Mesendoderm (in vitro differentiated cells): Measurements from ENCODE around the gene SMIM44.
A peak's percentile ranks its signal among the peaks of the same experiment; 100 is the strongest.

ENCODE experiments used
- DNase-seq: peaks from one replicate; pipeline ENCODE4 v3.0.0; 2013
- H2AK5ac ChIP-seq: 2 replicates; pipeline ENCODE4 v1.6.1; 2013; ENCODE audit warnings: low read length, inconsistent platforms
- H2BK120ac ChIP-seq: 2 replicates; pipeline ENCODE4 v1.6.1; 2013; ENCODE audit warnings: low read depth, mild to moderate bottlenecking, low read length, moderate library complexity, mixed read lengths
- H2BK15ac ChIP-seq: replicated peaks from 2 replicates; pipeline ENCODE4 v1.6.1; 2013; ENCODE audit warnings: low read depth, mild to moderate bottlenecking, moderate library complexity
- H2BK5ac ChIP-seq: 2 replicates; pipeline ENCODE4 v1.6.1; 2013; ENCODE audit warnings: low read length, inconsistent platforms
- H3K18ac ChIP-seq: 2 replicates; pipeline ENCODE4 v1.6.1; 2013; ENCODE audit warnings: mild to moderate bottlenecking, low read length, mixed read lengths
- H3K23ac ChIP-seq: one replicate; pipeline ENCODE4 v1.6.1; 2013; ENCODE audit warnings: low read length
- H3K27ac ChIP-seq: 2 replicates; pipeline ENCODE4 v1.5.1; 2013; ENCODE audit warnings: low read depth, mild to moderate bottlenecking, inconsistent platforms, low read length, moderate library complexity
- H3K27me3 ChIP-seq: 2 replicates; pipeline ENCODE4 v1.6.1; 2013; ENCODE audit warnings: low read length, control low read depth, mild to moderate bottlenecking, inconsistent platforms; ENCODE audit not compliant: insufficient read depth, poor library complexity
- H3K36me3 ChIP-seq: 2 replicates; pipeline ENCODE4 v1.6.1; 2013; ENCODE audit warnings: low read length, inconsistent platforms; ENCODE audit not compliant: control insufficient read depth, insufficient read depth
- H3K4ac ChIP-seq: one replicate; pipeline ENCODE4 v1.6.1; 2013; ENCODE audit warnings: low read depth, mild to moderate bottlenecking, low read length, moderate library complexity
- H3K4me1 ChIP-seq: 2 replicates; pipeline ENCODE4 v1.6.1; 2013; ENCODE audit warnings: low read depth, low read length, inconsistent platforms; ENCODE audit not compliant: control insufficient read depth
- H3K4me2 ChIP-seq: 2 replicates; pipeline ENCODE4 v1.6.1; 2013; ENCODE audit warnings: low read length
- H3K4me3 ChIP-seq: 2 replicates; pipeline ENCODE4 v1.5.1; 2013; ENCODE audit warnings: mild to moderate bottlenecking, low read length
- H3K56ac ChIP-seq: one replicate; pipeline ENCODE4 v1.6.1; 2013; ENCODE audit warnings: low read length
- H3K79me1 ChIP-seq: 2 replicates; pipeline ENCODE4 v1.6.1; 2013; ENCODE audit warnings: low read length, inconsistent platforms
- H3K79me2 ChIP-seq: 2 replicates; pipeline ENCODE4 v1.6.1; 2013; ENCODE audit warnings: mild to moderate bottlenecking, low read length; ENCODE audit not compliant: control insufficient read depth, insufficient read depth
- H3K9ac ChIP-seq: 2 replicates; pipeline ENCODE4 v1.6.1; 2013; ENCODE audit warnings: low read length, inconsistent platforms
- H4K5ac ChIP-seq: one replicate; pipeline ENCODE4 v1.6.1; 2013; ENCODE audit warnings: low read length
- H4K8ac ChIP-seq: one replicate; pipeline ENCODE4 v1.6.1; 2013; ENCODE audit warnings: low read depth, mild to moderate bottlenecking, control low read depth, low read length, moderate library complexity
- WGBS: extraction: QIAGEN DNeasy Blood & Tissue Kit; methylation state at CpG from one replicate; pipeline ENCODE4 v1.1.7; 2013; ENCODE audit warnings: low lambda C conversion rate, missing lambda C conversion rate; ENCODE audit not compliant: insufficient coverage; ENCODE audit errors: extremely low coverage; 5-methylcytosine and 5-hydroxymethylcytosine counted together

The SMIM44 gene

DNA sequence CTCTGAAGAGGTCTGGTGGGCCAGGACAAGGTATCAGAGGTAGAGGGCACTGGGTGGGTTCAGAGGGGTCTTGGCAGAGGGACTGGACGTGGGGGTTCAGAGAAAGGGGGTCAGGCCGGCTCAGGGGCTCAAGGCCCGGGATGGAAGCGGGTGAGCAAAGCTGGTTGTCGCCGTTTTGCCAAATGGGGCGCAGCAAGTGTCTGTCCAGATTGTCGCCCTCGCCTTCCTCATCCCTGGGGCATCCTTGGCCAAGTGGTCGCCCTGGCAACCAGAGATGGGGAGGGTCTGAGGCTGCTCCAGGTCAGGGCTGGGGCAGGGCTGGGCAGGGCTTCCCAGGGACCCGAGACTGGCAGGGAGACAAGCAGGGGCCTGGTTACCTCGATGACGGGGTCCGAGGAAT lies 10.4 kb upstream of the SMIM44 start:
- no peaks in the 10 kb centered on the region for H3K27me3 ChIP-seq
- H3K23ac ChIP-seq, result no peak overlapping the region
- no CpG with 5 or more reads among the region's 14 CpGs for WGBS
- H3K4me3 ChIP-seq, result no peak overlapping the region
- H3K36me3 ChIP-seq, result peaks cover 5% of the 10 kb centered on the region
- no peak overlapping the region for H3K56ac ChIP-seq
- no peak overlapping the region for H2AK5ac ChIP-seq
- no peak overlapping the region for H4K5ac ChIP-seq
- H3K79me1 ChIP-seq, result peaks cover 6% of the 10 kb centered on the region
- no peak overlapping the region for H3K9ac ChIP-seq
- H3K18ac ChIP-seq, result no peak overlapping the region
- H2BK120ac ChIP-seq, result no peak overlapping the region
- H3K79me2 ChIP-seq, result peaks cover 5% of the 10 kb centered on the region
- H3K4me2 ChIP-seq, result no peak overlapping the region
- no peak overlapping the region for H2BK5ac ChIP-seq
- H2BK15ac ChIP-seq, result no peak overlapping the region
- no peak overlapping the region for H3K4ac ChIP-seq
- no peak for DNase-seq
- no peak overlapping the region for H4K8ac ChIP-seq
- no peak overlapping the region for H3K27ac ChIP-seq
- no peaks in the 10 kb centered on the region for H3K4me1 ChIP-seq

DNA sequence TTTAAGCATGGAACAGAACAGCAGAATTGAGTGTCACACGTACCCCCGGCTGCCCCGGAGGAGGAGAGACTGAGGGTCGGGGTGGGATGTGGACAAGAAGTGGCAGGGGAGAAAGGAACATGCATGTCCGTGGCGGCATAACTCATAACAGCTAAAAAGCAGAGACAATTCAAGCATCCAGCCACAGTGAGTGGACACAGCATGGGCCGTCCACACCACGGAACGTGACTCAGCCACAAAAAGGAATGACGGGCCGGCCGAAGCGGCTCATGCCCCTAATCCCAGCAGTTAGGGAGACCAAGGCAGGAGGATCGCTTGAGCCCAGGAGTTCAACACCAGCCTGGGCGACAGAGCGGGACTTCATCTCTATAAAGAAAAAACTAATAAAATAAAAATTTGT lies 9.7 kb upstream of the SMIM44 start:
- Histone ChIP-seq H3K79me2 (peaks cover 4% of the 10 kb centered on the region), H3K4me2 (no peak overlapping the region), H3K4me1 (no peaks in the 10 kb centered on the region), H3K79me1 (peaks cover 5% of the 10 kb centered on the region), H2BK15ac (no peak overlapping the region), H3K23ac (no peak overlapping the region), H3K27me3 (no peaks in the 10 kb centered on the region), H4K8ac (no peak overlapping the region), H3K9ac (no peak overlapping the region), H3K4me3 (no peak overlapping the region), H4K5ac (no peak overlapping the region), H3K18ac (no peak overlapping the region), H2BK5ac (no peak overlapping the region), H2AK5ac (no peak overlapping the region), H2BK120ac (no peak overlapping the region), H3K56ac (no peak overlapping the region), H3K36me3 (peaks cover 5% of the 10 kb centered on the region), H3K4ac (no peak overlapping the region), H3K27ac (no peak overlapping the region)
- WGBS, result no CpG with 5 or more reads among the region's 16 CpGs
- DNase-seq, result no peak

DNA sequence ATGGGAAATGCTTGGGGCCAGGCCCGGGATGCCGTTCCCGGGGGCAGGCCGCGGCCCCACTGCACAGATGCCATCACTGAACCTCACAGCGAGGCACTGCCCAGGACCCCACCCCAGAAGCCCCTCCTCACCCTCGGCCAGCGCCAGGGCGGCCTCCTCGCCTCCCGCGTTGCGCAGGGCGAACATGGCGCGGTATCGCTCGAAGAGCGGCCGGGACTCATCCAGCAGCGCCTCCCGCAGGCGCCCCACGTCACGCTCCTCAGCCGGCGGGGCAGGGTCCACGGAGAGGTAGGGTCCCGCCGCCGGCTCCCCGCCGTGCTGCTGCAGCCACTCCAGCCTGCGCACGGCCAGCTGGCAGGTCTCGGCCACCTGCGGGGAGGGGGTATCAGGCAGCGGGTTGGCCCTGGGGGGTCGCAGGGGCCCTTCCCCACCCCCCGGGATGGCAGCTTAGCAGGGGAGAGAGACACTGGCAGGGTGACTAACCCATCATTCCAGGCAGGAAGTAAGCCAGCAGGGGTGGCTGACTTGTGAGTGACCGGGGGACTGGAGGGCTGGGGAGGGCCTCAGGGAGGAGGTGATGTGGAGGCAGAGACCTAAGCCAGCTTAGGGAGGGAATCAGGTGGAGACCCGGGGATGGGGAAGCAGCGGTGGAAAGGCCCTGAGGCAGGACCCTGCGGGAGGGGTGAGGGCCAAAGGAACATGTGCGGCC lies 9.0 kb upstream of the SMIM44 start:
- Histone ChIP-seq H4K8ac (no peak overlapping the region), H3K27ac (no peak overlapping the region), H3K79me2 (peaks cover 2% of the 10 kb centered on the region), H3K56ac (no peak overlapping the region), H2BK5ac (no peak overlapping the region), H3K27me3 (no peaks in the 10 kb centered on the region), H3K4me1 (no peaks in the 10 kb centered on the region), H2AK5ac (no peak overlapping the region), H3K18ac (no peak overlapping the region), H3K9ac (no peak overlapping the region), H3K23ac (no peak overlapping the region), H3K4ac (no peak overlapping the region), H3K79me1 (peaks cover 2% of the 10 kb centered on the region), H2BK15ac (no peak overlapping the region), H2BK120ac (no peak overlapping the region), H3K4me2 (no peak overlapping the region), H3K4me3 (no peak overlapping the region), H3K36me3 (peaks cover 5% of the 10 kb centered on the region), H4K5ac (no peak overlapping the region)
- no CpG with 5 or more reads among the region's 45 CpGs for whole genome bisulfite sequencing
- DNase-seq, result no peak

DNA sequence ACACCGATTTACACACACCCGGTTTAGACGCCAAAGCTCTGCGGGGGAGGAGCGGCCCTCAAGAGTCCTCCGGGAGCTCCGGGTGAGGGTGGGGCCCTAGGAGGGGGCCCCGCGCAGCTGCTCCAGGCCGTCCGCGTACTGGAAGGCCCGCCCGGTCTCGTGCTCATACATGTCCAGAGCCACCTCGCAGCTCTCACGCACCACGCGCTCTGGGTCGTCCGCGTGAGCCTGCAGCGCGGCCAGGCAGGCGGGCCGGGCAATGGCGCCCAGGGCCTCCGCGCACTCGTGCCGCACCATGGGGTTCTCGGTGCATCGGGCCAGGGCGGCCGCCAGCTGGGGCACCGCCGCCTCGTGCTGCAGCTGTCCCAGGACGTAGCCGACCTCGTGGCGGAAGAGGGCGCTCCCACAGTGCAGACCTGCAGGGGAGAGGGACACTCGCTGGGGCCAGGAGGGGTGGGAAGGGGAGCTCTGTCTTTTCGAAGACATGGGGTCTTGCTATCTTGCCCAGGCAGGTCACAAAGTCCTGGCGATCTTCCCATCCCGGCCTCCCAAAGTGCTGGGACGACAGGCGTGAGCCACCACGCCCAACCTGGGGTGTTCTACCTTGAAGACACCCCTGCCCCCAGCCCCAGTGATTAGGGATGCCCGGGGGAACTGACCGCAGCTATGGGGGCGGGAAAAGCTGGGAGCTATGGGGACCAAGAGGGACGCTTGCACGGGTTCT lies 8.3 kb upstream of the SMIM44 start:
- DNase-seq, result no peak
- H3K27me3 ChIP-seq, result no peaks in the 10 kb centered on the region
- no peak overlapping the region for H2BK120ac ChIP-seq
- H3K36me3 ChIP-seq, result peaks cover 5% of the 10 kb centered on the region
- H3K4ac ChIP-seq, result no peak overlapping the region
- no peaks in the 10 kb centered on the region for H3K79me1 ChIP-seq
- no peaks in the 10 kb centered on the region for H3K79me2 ChIP-seq
- H4K5ac ChIP-seq, result no peak overlapping the region
- H2BK5ac ChIP-seq, result no peak overlapping the region
- no peak overlapping the region for H2BK15ac ChIP-seq
- no peak overlapping the region for H4K8ac ChIP-seq
- H3K9ac ChIP-seq, result no peak overlapping the region
- no peak overlapping the region for H3K27ac ChIP-seq
- H3K23ac ChIP-seq, result no peak overlapping the region
- no peak overlapping the region for H3K18ac ChIP-seq
- H3K4me2 ChIP-seq, result no peak overlapping the region
- WGBS, result no CpG with 5 or more reads among the region's 55 CpGs
- no peak overlapping the region for H3K56ac ChIP-seq
- H3K4me3 ChIP-seq, result no peak overlapping the region
- no peaks in the 10 kb centered on the region for H3K4me1 ChIP-seq
- H2AK5ac ChIP-seq, result no peak overlapping the region

DNA sequence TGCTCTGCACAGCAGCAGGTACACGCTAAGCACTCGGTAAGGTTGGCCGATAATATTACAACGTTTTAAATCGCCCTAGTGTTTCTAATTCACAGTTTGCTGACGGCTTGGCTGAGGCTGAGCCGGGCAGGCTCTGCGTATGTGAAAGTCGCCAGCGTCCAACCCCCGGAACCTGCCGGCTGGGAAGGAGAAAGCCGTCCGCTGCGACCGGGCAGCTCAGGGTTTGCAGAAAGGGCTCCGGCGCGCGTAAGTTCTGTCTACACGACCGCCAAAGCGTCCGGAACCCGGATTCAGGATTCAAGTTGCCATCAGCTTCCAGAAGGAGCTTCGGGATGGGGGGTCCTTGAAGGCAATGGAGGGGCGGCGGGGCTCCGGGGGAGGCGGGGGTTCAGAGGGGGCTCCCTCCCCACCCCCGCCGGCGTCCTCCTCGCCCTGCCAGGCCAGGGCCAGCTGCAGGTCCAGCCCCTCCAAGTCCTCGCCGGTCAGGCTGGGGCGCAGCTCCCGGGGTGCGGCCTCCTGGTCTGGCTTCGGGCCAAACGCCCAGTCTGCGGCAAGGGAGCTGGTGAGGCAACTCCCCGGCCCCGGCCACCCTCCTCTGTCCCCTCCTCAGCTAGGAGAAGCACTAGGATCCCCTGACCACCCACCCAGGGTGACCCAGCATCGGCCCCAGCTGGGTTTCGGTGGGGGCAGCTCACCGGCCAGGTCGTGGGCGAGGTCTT lies 575 bp downstream of the SMIM44 start:
- H3K36me3 ChIP-seq, result no peaks in the 10 kb centered on the region
- H3K79me1 ChIP-seq, result no peaks in the 10 kb centered on the region
- peak overlapping the region; percentile 14 for H3K27ac ChIP-seq
- no peak overlapping the region for H3K4me2 ChIP-seq
- no peak overlapping the region for H4K8ac ChIP-seq
- no peak overlapping the region for H3K18ac ChIP-seq
- H3K27me3 ChIP-seq, result no peaks in the 10 kb centered on the region
- peaks cover 2% of the 10 kb centered on the region for H3K4me1 ChIP-seq
- H3K9ac ChIP-seq, result no peak overlapping the region
- no peak overlapping the region for H4K5ac ChIP-seq
- H3K4ac ChIP-seq, result peak overlapping the region; percentile 10
- no peak overlapping the region for H2BK120ac ChIP-seq
- no peak for DNase-seq
- no peaks in the 10 kb centered on the region for H3K79me2 ChIP-seq
- H2AK5ac ChIP-seq, result no peak overlapping the region
- no peak overlapping the region for H2BK15ac ChIP-seq
- no peak overlapping the region for H3K4me3 ChIP-seq
- H3K56ac ChIP-seq, result peak overlapping the region; percentile 42
- no CpG with 5 or more reads among the region's 49 CpGs for WGBS
- no peak overlapping the region for H2BK5ac ChIP-seq
- H3K23ac ChIP-seq, result no peak overlapping the region
